ENCODE data around the gene ZNF718. TPM values are rescaled to one million over a fixed set of nuclear protein-coding genes. Genes with fewer than 3 reads are reported as not detected.

Gene ZNF718
- polyA plus RNA-seq, 3 donors: 1.9 to 2.8 (median 2.7) TPM

GRCh38 chr4:125091-125771, 930 bp downstream of the ZNF718 start:
- H2AFZ ChIP-seq (ENCODE audit: insufficient read depth, low read depth, low read length, poor library complexity, severe bottlenecking): peak overlapping the region; percentile 95
- intact Hi-C loops (cut with micrococcal nuclease): loop anchor here in 1 of 2 donors (1.0 kb wide), 1 partner anchor 8 kb away; no protein-coding TSS in a partner anchor

More at GRCh38 chr4:125091-125771, 930 bp downstream of the ZNF718 start:
- H3K4me1 Mint-ChIP-seq: peaks cover 38% of the 10 kb centered on the region
- peaks cover 11 to 97% (median 63%) of the 10 kb centered on the region in 7 donors for H3K9me3 Mint-ChIP-seq
- peak in 2 of 3 donors; percentile 5 to 15 for DNase-seq
- H3K36me3 Mint-ChIP-seq: peaks cover 36 to 46% of the 10 kb centered on the region in 2 donors
- WGBS (ENCODE audit: insufficient coverage): 6% methylated on average over 28 of the region's 30 CpGs
- H3K4me3 Mint-ChIP-seq: peak overlapping the region; percentile 98 to 100
- Histone ChIP-seq H3K79me2 (ENCODE audit: insufficient read depth, low read length) (peaks cover 53% of the 10 kb centered on the region), H3K9me3 (replicated peaks in 1 of 2; ENCODE audit: control insufficient read depth in 1 of 2, insufficient read depth in 1 of 2, low read length in 2 of 2) (peaks cover 68 to 69% of the 10 kb centered on the region in 2 donors), H3K4me2 (replicated peaks; ENCODE audit: extremely low read depth, low read length, poor library complexity, severe bottlenecking) (peak overlapping the region; percentile 90), H3K36me3 (replicated peaks in 1 of 2; ENCODE audit: control insufficient read depth in 1 of 2, insufficient read depth in 2 of 2, low read length in 2 of 2) (peaks cover 11 to 43% of the 10 kb centered on the region in 2 donors), H3K9ac (ENCODE audit: insufficient read depth, low read length, poor library complexity, severe bottlenecking) (peak overlapping the region; percentile 77), H3K4me1 (ENCODE audit: control insufficient read depth in 1 of 2, insufficient read depth in 2 of 2, low read length in 2 of 2) (peaks cover 27 to 44% of the 10 kb centered on the region in 2 donors), H3K4me3 (replicated peaks in 1 of 3; ENCODE audit: low read depth in 2 of 3, low read length in 3 of 3) (peak overlapping the region; percentile 51 to 98 (median 94)), H3K27me3 (ENCODE audit: control insufficient read depth in 2 of 2, insufficient read depth in 2 of 2, low read length in 2 of 2) (no peaks in the 10 kb centered on the region), H4K20me1 (ENCODE audit: insufficient read depth, low read length) (no peaks in the 10 kb centered on the region), H3K27ac (ENCODE audit: low read depth in 1 of 2, low read length in 2 of 2) (peak overlapping the region; percentile 72 to 90)
- H3K27me3 Mint-ChIP-seq (ENCODE audit: low read depth in 3 of 3): peaks cover 0 to 5% (median 1%) of the 10 kb centered on the region in 3 donors
- peak overlapping the region; percentile 82 to 98 (median 95) for H3K27ac Mint-ChIP-seq
- TF ChIP-seq CTCF (IDR thresholded peaks at IDR 0.05): no peak
